SKM-1 (cell line): ENCODE results near the gene B4GALNT3.

Experiments used
- DNase-seq: peaks from one replicate; lab custom pipeline; 2025; ENCODE audit not compliant: unreplicated experiment; lab: John Stamatoyannopoulos, UW

Gene B4GALNT3

DNA sequence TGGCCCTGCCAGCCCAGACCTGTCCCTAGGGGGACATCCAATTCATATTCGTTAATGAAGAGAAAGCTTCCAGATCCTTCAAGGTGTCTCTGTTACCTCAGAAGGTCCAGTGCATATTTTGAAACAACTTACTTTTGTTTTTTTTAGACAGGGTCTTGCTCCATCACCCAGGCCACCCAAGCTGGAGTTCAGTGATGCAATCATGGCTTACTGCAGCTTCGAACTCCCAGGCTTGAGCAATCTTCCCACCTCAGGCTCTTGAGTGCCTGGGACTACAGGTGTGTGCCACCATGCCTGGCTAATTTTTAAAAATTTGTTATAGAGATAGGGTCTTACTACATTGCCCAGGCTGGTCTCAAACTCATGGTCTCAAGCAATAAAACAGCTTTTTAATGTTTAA is 48.4 kb downstream of the B4GALNT3 start:
- no peak for DNase-seq

- no peak for DNase-seq
Observed at GRCh38 chr12:508795-509194, 49.1 kb downstream of the B4GALNT3 start.

DNA sequence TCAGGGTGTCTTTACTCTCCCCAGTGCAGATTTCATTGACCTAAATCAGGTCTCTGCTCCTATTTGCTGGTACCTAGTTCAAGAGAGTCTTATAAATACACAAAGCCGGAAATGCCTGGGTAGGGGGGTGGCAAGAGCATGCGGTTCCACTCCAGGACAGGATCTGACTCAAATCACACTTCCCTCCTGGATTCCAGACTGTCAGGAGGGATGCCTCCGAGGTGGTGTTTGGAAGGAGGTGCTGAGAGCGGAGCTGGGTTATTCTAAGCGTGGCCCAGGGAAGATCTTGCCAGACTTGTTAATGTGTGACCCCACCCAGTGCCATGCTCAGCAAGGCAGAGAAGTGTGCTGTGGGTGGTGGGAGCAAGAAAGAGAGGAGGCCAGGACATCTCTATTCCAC is 49.8 kb downstream of the B4GALNT3 start:
- no peak for DNase-seq

- DNase-seq = no peak
Observed at GRCh38 chr12:510071-510825, 50.5 kb downstream of the B4GALNT3 start.

DNA sequence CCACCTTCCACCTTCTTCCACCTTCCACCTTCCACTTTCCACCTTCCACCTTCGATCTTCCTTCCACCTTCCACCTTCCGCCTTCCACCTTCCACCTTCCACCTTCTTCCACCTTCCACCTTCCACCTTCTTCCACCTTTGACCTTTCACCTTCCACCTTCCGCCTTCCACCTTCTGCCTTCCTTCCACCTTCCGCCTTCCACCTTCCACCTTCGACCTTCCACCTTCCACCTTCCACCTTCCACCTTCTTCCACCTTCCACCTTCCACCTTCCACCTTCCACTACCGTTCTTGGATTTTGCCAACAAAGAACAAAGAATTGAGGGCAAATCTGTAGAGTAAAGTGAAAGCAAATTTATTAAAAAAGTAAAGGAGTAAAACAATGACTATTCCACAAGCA is 53.2 kb downstream of the B4GALNT3 start:
- no peak for DNase-seq

- DNase-seq = no peak
Observed at GRCh38 chr12:513446-513845, 53.7 kb downstream of the B4GALNT3 start.

- no peak for DNase-seq
Observed at GRCh38 chr12:517538-517937, 57.8 kb downstream of the B4GALNT3 start.

DNA sequence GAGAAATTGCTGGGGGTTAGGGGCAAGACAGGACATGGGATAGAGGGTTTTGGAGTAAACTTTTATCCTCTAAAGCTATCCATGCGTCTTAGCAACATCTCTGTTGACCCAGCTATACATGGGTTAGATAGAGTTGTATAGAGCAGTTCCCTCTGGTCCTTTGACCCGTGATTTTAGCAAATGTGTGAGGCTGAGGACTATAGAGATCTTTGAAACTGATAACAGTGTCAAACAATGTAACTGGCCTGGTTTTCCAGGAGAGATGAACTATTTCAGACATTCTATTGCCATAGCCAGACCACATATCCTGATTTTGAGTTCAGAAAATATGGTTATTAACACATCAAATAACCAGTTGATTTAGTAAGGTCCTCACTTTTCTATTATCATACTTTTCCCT is 60.4 kb downstream of the B4GALNT3 start:
- DNase-seq = no peak

DNA sequence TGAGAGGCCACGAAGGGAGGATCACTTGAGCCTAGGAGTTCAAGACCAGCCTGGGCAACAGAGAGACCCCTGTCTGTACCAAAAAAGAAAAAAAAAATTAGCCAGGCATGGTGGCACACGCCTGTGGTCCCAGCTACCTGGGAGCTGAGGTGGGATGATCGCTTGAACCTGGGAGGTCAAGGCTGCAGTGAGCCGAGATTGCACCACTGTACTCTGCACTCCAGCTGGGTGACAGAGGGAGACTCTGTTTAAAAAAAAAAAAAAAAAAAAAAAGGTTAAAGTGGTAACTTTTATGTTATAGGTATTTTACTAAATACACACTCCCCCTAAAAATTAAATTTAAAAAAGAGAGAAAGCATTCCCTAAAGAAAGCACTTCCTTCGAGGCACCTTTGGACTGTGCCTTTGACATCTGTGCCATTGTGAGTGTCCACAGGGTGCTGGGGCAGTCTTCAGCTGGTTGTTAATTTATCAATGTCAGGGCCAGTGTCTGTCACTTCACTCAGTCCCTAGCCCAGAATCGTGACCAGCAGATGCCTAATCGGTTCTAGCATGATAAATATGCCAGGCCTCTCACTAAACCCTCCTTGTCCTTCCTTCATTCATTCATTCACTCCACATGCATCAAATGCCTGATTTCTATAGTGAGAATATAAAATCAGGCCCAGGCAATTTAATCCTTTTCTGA is 63.1 kb downstream of the B4GALNT3 start:
- no peak for DNase-seq

- no peak for DNase-seq
Observed at GRCh38 chr12:524167-524951, 64.6 kb downstream of the B4GALNT3 start.

DNA sequence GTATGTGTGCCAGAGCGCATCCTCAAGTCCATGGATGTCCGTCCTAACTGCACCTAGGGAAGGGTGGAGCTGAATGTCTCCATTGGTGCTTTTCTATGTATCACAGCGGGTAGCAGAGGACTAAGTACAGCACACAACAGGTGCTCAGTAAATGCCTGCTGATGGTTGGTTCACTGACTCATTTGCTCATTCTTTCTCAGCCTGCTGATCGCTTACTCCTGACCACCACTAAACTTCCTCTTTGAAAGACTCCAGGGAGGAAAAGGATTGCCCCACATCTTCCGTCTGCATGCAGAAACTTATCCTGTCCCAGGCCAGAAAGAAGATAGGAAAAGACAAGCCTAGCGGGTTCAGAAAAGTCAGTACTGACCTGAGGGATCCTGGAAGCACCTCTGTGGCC is 66.3 kb downstream of the B4GALNT3 start:
- DNase-seq = peak; percentile 28

DNA sequence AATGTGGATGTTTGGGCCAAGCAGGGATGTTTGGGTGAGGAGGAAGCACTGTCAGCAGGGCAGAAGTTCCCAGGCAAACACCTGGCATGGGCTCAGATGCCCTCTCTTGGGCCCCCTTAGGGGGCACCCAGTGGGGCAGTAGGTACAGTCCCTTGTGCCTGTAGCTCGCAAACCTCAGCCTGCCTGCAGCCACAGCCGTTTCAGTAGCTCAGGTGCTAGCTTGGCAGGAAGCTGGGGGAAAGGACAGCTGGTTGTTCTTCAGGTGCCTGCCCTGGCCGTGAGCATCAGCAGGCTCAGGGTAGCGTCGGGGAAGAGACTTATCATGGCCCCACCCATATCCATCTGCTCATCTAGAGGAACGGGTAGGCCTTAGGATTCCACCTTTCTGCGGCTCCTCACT is 67.5 kb downstream of the B4GALNT3 start:
- DNase-seq = no peak

GRCh38 chr12:527729-528128 is 68.0 kb downstream of the B4GALNT3 start:
- DNase-seq = no peak

- DNase-seq = no peak
Observed at GRCh38 chr12:530308-530707, 70.6 kb downstream of the B4GALNT3 start.

DNA sequence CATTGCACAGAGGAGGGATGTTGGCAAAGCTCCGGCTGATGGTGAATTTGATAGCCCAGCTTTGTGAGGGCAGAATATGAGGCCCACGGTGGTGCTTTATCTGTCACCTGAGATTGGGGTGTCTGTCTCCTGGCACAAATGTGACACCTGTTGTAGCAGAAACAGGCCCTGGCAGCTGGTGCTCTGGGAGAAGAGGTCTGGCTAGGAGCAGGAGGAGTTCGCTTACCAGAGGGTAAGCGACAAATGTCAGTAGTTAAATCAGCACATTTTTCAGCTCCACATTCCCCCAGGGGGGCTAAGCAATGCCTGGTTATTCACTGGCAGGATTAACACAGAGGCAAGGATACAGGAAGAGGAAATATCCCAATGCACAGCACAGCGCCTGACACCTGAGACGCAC is 71.1 kb downstream of the B4GALNT3 start:
- no peak for DNase-seq

- DNase-seq = no peak
Observed at GRCh38 chr12:531951-532585, 72.3 kb downstream of the B4GALNT3 start.

- DNase-seq = no peak
Observed at GRCh38 chr12:532908-533565, 73.3 kb downstream of the B4GALNT3 start.

- no peak for DNase-seq
Observed at GRCh38 chr12:533718-534117, 74.0 kb downstream of the B4GALNT3 start.

DNA sequence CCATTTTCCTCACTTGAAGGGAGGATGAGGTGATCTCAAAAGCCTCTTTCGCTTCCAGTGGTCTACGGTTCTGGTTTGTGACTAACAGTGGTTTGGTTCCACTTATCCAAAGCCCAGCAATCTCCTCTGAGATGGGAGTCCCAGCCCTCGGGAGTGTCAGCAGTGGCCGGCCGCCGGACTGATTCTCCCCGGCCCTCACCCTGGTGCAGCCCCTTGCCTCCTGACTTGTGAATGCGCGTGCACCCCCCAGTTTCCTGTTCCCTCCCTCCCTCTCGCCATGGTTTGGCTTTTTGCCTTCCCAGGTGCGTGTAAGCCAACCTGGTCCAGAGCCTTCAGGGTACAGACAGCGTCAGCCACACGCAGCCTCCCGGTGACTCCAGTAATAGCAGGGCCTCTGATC is 74.5 kb downstream of the B4GALNT3 start:
- DNase-seq = no peak

- DNase-seq = no peak
Observed at GRCh38 chr12:535396-535795, 75.7 kb downstream of the B4GALNT3 start.

DNA sequence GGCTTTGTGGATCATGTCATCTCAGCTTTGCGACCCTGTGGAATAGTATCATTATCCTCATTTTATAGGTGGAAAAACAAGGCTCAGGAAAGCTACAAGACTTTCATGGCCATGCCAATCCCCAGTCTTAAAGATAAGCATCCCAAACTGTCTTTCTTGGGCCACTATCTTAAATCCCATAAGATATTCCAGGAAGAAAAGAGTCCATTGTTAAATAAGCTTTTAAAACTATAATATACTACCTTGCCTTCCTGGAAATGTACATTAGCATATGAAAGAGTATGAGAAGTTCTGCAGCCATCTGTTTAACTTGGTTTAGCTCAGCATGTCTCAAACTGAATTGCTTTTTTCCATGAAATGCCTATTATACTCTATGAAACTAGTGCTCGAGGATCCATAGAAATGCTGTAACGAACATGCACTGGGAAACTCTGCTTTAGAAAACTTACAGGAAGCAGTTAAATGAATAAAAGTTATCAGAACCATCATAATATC is 77.1 kb downstream of the B4GALNT3 start:
- no peak for DNase-seq
